Lower lobe of right lung (tissue), 2 donors: ENCODE data around the gene TOP2A. TPM values are rescaled to one million over a fixed set of nuclear protein-coding genes. Genes with fewer than 3 reads are reported as not detected.
"Not testable (repeated sequence)": the region's sequence is repeated elsewhere in the genome, so short reads cannot be mapped to it uniquely, and the experiment has no call there.

Experiments used
- ATAC-seq, 2 donors: fragments of 200-7000 bp; cut with Tn5 transposase; one replicate each; pipeline ENCODE4 v1.9.1; 2020 to 2022; ENCODE audit warnings: mild to moderate bottlenecking in 2 of 2, moderate library complexity in 2 of 2
- DNase-seq: peaks from one replicate; pipeline ENCODE4 v3.0.0-alpha.2; 2020
- H3K27ac ChIP-seq: fragments of 200-600 bp; one replicate; pipeline ENCODE4 v1.8.0; 2022
- H3K27me3 ChIP-seq: fragments of 200-600 bp; one replicate; pipeline ENCODE4 v1.8.0; 2022; ENCODE audit warnings: low read depth
- H3K36me3 ChIP-seq: fragments of 200-600 bp; one replicate; pipeline ENCODE4 v1.8.0; 2022; ENCODE audit warnings: mild to moderate bottlenecking
- H3K4me1 ChIP-seq: fragments of 200-600 bp; one replicate; pipeline ENCODE4 v1.8.0; 2022
- H3K4me3 ChIP-seq: fragments of 200-600 bp; one replicate; pipeline ENCODE4 v1.8.0; 2022; ENCODE audit warnings: mild to moderate bottlenecking
- H3K9me3 ChIP-seq: fragments of 200-600 bp; one replicate; pipeline ENCODE4 v1.8.0; 2022
- intact Hi-C: fragments of 100-400 bp; cut with DNase I; formaldehyde crosslinking; loops from one replicate; pipeline ENCODE4 v1.11.0; 2022
- total RNA-seq: library from RNA; stranded (reverse); fragmentation: NEBNext Ultra II Directional; extraction: Animal tissue kit (Norgen Biotek cat#: 25700); gene quantifications from one replicate; pipeline ENCODE4 v1.2.1, GENCODE V29; 2021
- TF ChIP-seq, protein P1 (sequence below): fragments of 200-600 bp; IDR thresholded peaks from one replicate; pipeline ENCODE4 v1.8.0; 2022; ENCODE audit warnings: antibody characterized with exemption, mild to moderate bottlenecking
- donor health status: DM: no; HTN: yes; CAD: no; lungs with severe emphysema.

The TOP2A gene
- total RNA-seq, 1 donor from 2014 or later, result 6.7 TPM

DNA sequence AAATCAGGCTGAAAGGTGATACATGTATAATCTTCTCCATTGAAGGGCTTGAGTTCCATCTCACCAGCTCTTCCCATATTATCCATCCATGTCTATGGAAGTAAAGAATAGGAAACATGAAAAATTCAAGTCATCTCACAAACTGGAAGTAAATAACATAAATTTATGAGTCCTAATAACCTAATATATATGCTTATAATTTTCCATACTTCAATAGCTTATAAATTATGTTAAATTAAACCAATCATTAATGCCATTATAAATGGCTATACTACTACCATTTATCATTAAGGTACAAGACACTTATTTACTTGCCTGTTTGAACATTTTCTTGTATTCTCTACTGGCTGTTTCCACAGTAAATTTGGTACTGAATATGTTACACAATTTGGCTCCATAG, 4.8 kb downstream of the TOP2A start:
- ATAC-seq, result no peak
- Histone ChIP-seq H3K4me1 (peaks cover 10% of the 10 kb centered on the region), H3K36me3 (no peaks in the 10 kb centered on the region), H3K27ac (no peak overlapping the region), H3K27me3 (no peaks in the 10 kb centered on the region), H3K9me3 (no peaks in the 10 kb centered on the region), H3K4me3 (no peak overlapping the region)
- no peak for DNase-seq
- intact Hi-C loops, result loop anchor here (10.0 kb wide), 1 partner anchor 108 kb away; the partner anchor contains the start of gene RARA
- TF ChIP-seq, protein P1, sequence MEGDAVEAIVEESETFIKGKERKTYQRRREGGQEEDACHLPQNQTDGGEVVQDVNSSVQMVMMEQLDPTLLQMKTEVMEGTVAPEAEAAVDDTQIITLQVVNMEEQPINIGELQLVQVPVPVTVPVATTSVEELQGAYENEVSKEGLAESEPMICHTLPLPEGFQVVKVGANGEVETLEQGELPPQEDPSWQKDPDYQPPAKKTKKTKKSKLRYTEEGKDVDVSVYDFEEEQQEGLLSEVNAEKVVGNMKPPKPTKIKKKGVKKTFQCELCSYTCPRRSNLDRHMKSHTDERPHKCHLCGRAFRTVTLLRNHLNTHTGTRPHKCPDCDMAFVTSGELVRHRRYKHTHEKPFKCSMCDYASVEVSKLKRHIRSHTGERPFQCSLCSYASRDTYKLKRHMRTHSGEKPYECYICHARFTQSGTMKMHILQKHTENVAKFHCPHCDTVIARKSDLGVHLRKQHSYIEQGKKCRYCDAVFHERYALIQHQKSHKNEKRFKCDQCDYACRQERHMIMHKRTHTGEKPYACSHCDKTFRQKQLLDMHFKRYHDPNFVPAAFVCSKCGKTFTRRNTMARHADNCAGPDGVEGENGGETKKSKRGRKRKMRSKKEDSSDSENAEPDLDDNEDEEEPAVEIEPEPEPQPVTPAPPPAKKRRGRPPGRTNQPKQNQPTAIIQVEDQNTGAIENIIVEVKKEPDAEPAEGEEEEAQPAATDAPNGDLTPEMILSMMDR, result no peak

- H3K27ac ChIP-seq, result no peak overlapping the region
- no peaks in the 10 kb centered on the region for H3K36me3 ChIP-seq
- peaks cover 3% of the 10 kb centered on the region for H3K4me1 ChIP-seq
- no peak for ATAC-seq
- intact Hi-C loops, result loop anchor here (10.0 kb wide), 1 partner anchor 107 kb away; the partner anchor contains the start of gene RARA
- TF ChIP-seq, protein P1, result no peak
- H3K4me3 ChIP-seq, result no peak overlapping the region
- DNase-seq, result no peak
- H3K27me3 ChIP-seq, result no peaks in the 10 kb centered on the region
- H3K9me3 ChIP-seq, result no peaks in the 10 kb centered on the region
These were observed 5.9 kb downstream of the TOP2A start for GRCh38 chr17:40411821-40412220.

DNA sequence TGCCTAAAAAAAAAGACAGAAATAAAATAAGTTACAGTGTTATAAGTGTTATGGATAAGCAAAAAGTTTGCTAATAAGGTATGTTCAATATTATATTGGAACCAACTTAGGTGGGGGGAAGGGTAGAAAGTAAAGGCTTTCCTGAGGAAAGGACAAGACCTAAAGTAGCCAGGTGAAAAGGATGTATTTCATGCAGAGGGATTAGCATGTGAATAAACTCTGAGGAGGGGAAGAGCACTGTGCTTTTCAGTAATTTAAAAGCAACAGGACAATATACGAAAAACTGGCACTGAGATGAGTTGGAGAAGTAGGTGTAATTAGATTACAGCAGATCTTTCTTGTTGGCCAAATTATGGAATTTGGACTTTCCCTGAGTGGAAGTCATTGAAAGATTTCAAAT, 7.6 kb downstream of the TOP2A start:
- DNase-seq, result no peak
- TF ChIP-seq, protein P1, result no peak
- no peak for ATAC-seq
- intact Hi-C loops, result loop anchor here (10.0 kb wide), 1 partner anchor 105 kb away; the partner anchor contains the start of gene RARA
- no peaks in the 10 kb centered on the region for H3K27me3 ChIP-seq
- H3K4me1 ChIP-seq, result no peaks in the 10 kb centered on the region
- H3K27ac ChIP-seq, result no peak overlapping the region
- H3K36me3 ChIP-seq, result no peaks in the 10 kb centered on the region
- H3K4me3 ChIP-seq, result no peak overlapping the region
- H3K9me3 ChIP-seq, result no peaks in the 10 kb centered on the region

GRCh38 chr17:40409540-40409939, 8.2 kb downstream of the TOP2A start:
- H3K36me3 ChIP-seq, ATAC-seq, H3K4me1 ChIP-seq, H3K9me3 ChIP-seq, DNase-seq, intact Hi-C loops, H3K27ac ChIP-seq, H3K4me3 ChIP-seq, H3K27me3 ChIP-seq: not testable (repeated sequence)

DNA sequence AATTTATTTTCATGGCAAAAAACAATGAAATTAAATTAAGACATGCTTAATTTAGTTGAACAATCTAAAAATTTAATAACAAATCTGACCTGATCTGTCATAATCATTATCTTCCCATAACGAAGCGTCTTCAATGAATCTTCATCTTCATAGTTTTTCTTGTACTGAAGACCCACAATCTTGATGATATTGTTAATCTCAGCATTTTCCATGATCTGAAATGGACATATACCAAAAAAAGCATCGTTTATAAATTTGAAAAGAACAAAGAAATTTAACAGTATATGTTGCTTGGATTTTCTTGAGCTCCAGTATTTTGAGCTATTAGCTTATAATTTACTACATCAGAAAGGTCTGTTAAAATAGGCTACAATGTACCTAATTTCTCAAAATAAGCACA, 10.2 kb downstream of the TOP2A start:
- no peaks in the 10 kb centered on the region for H3K9me3 ChIP-seq

GRCh38 chr17:40404003-40404402, 13.7 kb downstream of the TOP2A start:
- H3K27me3 ChIP-seq, result no peaks in the 10 kb centered on the region
- no peaks in the 10 kb centered on the region for H3K9me3 ChIP-seq
- no peak overlapping the region for H3K4me3 ChIP-seq
- no peak overlapping the region for H3K27ac ChIP-seq
- no peaks in the 10 kb centered on the region for H3K36me3 ChIP-seq
- no peak for ATAC-seq
- no peak for DNase-seq
- TF ChIP-seq, protein P1, result no peak
- intact Hi-C loops, result no loop called here
- no peaks in the 10 kb centered on the region for H3K4me1 ChIP-seq

More for the DNA sequence above, 10.2 kb downstream of the TOP2A start:
- ATAC-seq (no peak), DNase-seq (no peak)
- TF ChIP-seq, protein P1, result no peak
- no peaks in the 10 kb centered on the region for H3K27me3 ChIP-seq
- no peaks in the 10 kb centered on the region for H3K36me3 ChIP-seq
- no peak overlapping the region for H3K4me3 ChIP-seq
- H3K27ac ChIP-seq, result no peak overlapping the region
- no peaks in the 10 kb centered on the region for H3K4me1 ChIP-seq
- intact Hi-C loops, result no loop called here
